GM12864 (cell line): ENCODE data around the gene LEMD1.
"Not testable (repeated sequence)": the region's sequence is repeated elsewhere in the genome, so short reads cannot be mapped to it uniquely, and the experiment has no call there.

Experiments used
- DNase-seq: peaks from one replicate; pipeline ENCODE4 v3.0.0-alpha.2; 2011; ENCODE audit warnings: low read depth
- H3K4me3 ChIP-seq: 2 replicates; pipeline ENCODE4 v1.5.1; 2011; ENCODE audit warnings: mild to moderate bottlenecking, low read depth, low read length, control low read depth
- TF ChIP-seq, protein P1 (sequence below): IDR thresholded peaks from 2 replicates; pipeline ENCODE4 v1.5.1; 2011; ENCODE audit warnings: low read depth, mild to moderate bottlenecking, moderate library complexity, low read length, control low read depth, inconsistent platforms; ENCODE audit errors: missing control alignments

The LEMD1 gene

GRCh38 chr1:205373022-205373797, 48.6 kb downstream of the LEMD1 start:
- DNase-seq: no peak
- TF ChIP-seq, protein P1, sequence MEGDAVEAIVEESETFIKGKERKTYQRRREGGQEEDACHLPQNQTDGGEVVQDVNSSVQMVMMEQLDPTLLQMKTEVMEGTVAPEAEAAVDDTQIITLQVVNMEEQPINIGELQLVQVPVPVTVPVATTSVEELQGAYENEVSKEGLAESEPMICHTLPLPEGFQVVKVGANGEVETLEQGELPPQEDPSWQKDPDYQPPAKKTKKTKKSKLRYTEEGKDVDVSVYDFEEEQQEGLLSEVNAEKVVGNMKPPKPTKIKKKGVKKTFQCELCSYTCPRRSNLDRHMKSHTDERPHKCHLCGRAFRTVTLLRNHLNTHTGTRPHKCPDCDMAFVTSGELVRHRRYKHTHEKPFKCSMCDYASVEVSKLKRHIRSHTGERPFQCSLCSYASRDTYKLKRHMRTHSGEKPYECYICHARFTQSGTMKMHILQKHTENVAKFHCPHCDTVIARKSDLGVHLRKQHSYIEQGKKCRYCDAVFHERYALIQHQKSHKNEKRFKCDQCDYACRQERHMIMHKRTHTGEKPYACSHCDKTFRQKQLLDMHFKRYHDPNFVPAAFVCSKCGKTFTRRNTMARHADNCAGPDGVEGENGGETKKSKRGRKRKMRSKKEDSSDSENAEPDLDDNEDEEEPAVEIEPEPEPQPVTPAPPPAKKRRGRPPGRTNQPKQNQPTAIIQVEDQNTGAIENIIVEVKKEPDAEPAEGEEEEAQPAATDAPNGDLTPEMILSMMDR: no peak
- H3K4me3 ChIP-seq: no peak overlapping the region

GRCh38 chr1:205371871-205372660, 49.8 kb downstream of the LEMD1 start:
- TF ChIP-seq, protein P1: no peak
- DNase-seq: no peak
- no peak overlapping the region for H3K4me3 ChIP-seq

DNA sequence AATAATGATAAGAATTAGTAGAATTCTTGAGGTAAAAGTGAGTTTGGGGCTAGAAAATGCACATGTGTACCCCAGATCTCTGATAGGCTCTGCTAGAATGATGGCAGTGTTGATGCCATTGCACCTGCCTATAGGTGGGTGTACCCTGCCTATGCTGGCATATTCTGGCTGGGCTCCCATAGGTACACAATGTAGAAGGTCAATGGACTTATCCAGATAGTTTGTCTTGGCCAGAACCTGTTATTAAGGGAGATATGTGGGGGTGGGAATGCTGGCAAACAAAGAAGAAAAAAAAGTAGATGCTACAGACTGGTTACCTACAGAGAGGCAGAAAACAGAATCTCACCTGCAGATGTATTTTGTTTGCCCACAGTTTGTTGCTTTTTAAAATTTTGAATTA, 51.1 kb downstream of the LEMD1 start:
- TF ChIP-seq, protein P1: no peak
- no peak for DNase-seq
- H3K4me3 ChIP-seq: no peak overlapping the region

DNA sequence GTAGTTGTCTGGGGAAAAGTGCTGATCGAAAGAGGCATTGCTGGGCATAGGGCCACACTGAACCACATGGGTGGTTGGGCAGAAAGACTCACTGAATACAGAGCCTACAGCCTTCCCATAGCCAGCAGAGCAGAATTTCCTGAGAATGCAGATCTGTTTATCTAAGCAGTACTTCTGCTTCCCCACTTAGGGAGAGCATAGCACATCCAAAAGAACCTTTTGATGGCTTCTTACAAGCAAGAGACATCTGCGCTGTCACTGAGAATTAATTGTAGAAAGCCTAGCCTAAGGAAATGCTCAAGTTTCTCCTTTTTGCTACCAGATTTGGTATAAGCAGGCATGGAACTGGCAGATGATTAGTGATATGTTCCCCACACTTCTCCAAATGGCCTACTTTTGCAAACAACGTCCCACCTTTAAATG, 52.1 kb downstream of the LEMD1 start:
- TF ChIP-seq, protein P1: no peak
- DNase-seq: no peak
- H3K4me3 ChIP-seq: no peak overlapping the region

GRCh38 chr1:205368478-205368877, 53.4 kb downstream of the LEMD1 start:
- no peak for DNase-seq
- no peak overlapping the region for H3K4me3 ChIP-seq
- TF ChIP-seq, protein P1: no peak

DNA sequence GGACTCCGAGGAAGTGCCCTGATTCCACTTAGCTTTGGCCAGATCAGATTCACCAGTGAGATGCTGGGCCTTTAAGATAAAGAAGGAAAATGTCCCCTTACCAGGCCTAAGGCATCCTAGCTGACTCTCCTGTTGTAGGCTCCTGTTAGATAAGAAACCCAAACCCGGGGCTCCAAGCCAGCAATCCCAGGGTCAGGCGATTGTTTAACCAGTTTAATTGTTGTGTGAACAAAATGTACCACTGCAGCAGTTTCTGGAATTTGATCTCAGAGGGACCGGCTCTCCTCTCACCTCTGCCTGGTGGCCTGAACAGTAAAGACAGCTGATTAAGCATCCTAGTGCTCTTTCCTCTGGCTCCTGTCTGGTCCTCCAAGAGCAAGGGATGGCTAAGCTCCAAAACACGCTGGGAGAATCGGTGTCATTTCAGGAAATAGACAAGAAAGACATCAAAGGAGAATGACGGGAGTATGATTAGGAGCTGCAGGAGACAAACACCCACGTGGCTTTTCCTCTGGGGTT, 55.9 kb downstream of the LEMD1 start:
- no peak for DNase-seq
- no peak overlapping the region for H3K4me3 ChIP-seq
- TF ChIP-seq, protein P1: no peak

DNA sequence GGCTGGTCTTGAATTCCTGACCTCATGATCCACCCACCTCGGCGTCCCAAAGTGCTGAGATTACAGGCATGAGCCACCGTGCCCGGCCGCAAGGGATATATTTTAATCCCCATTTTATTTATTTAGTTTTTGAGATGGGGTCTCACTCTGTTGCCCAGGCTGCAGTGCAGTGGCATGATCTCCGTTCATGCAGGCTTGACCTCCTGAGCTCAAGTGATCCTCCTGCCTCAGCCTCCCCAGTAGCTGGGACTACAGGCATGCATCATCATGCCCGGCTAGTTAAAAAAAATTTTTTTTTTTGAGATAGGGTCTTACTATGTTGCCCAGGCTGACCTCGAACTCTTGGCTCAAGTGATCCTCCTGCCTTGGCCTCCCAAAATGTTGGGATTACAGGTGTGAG, 56.8 kb downstream of the LEMD1 start:
- DNase-seq, H3K4me3 ChIP-seq: not testable (repeated sequence)
